ENCODE results near the gene CNKSR1.
A peak's percentile ranks its signal among the peaks of the same experiment; 100 is the strongest.

The CNKSR1 gene

DNA sequence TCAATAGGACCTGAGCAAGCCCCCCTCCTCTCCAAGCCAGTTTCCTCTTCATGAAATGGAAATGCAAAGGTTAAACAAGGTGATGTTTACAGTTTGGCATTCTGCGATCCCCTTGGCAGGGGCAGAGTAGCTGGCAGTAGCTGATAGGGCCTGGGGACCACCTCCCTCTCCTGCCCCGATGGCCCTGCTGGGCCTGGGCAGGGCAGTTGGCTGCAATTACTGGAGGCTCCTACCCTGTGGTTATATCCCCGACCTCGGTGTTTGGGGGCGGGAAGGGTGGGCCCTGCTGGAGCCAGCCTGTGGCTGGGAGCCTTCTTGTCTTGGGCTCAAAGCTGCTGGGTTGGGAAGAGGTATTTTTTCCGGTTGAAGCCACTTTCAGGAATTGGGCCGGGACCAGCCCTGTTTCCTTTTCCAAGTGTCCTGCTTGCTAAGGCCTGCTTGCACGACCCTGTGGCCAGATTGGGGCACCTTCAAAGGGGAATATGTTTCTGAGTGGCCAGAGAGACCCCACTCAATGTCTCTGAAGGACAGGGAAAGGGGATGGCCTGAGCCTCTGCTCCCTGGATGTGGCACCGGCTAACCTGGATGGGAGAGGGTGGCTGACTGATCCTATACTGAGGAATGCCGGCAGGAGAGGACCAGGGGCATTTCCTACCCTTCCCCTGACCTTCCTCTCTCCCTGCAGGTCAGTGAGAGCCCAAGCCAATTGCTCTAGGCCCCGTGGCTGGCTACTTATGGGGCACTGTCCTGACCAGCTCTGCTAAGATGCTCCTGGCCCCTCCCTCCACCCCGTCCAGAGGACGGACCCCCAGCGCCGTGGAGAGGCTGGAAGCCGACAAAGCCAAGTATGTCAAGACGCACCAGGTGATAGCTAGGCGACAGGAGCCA is 16.5 kb upstream of the CNKSR1 start:
- no peak for DNase-seq (ENCODE audit: low read depth in 2 of 2, low spot score in 1 of 2)

DNA sequence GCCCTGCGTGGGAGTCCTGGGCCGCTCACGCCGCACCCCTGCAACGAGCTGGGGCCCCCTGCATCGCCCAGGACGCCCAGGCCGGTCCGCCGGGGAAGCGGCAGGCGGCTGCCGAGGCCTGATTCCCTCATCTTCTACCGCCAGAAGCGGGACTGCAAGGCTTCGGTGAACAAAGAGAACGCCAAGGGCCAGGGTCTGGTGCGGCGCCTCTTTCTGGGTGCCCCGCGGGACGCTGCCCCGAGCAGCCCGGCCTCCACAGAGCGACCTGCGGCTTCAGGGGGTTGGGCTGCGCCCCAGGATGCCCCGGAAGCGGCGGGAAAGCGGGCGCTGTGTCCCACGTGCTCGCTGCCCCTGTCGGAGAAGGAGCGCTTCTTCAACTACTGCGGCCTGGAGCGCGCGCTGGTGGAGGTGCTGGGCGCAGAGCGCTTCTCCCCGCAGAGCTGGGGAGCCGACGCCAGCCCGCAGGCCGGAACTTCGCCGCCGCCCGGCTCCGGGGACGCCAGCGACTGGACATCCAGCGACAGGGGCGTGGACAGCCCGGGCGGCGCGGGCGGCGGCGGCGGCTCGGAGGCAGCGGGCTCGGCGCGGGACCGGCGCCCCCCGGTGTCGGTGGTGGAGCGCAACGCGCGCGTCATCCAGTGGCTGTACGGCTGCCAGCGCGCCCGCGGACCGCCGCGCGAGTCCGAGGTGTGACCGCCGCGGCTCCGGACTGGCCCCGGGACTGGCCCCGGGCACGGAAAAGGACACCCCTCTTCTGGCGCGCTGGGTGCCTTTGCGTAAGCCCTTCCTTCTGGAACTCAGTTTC is 15.7 kb upstream of the CNKSR1 start:
- DNase-seq (ENCODE audit: low read depth in 2 of 2, low spot score in 1 of 2), result no peak

DNA sequence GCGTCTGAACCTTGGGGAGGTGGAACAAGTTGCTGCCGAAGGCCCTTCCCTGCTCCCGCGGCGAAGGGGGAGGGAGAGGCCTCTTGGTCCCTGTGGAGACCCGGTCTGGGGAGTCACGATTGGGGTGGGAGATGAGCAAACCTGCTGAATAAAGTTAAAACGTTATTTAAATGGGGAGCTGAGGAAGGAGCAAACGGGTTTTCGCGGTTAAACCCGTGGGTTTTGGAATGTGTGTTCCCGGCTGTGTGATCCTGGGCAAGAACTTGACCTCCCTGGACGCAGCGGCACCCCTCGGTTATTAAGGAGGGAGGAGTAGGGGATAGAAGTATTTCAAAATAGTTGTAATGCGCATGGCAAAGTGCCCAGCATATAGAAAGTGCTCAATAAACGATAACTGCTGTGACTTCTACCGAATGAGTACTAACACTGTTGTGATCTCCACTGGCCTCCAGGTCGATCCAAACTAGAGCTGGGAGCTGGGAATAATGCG is 15.0 kb upstream of the CNKSR1 start:
- no peak for DNase-seq (ENCODE audit: low read depth in 2 of 2, low spot score in 1 of 2)

DNA sequence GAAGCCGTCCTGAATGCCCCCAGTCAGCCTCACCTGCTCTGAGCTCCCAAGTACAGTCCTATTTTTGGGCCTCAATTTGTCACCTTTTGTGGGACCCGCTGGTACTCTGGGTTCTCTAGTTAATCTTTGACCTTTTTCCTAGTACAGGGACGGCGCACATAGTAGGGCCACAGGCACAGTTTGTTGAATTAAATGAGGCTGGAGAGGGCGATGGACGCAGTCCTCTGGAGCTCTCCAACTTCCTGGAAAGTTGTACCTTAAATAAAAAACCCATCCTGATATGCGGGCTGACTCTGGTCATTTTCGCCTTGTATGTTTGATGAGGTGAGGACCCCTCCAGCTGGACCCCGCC is 13.6 kb upstream of the CNKSR1 start:
- DNase-seq (ENCODE audit: low read depth in 2 of 2, low spot score in 1 of 2), result no peak

DNA sequence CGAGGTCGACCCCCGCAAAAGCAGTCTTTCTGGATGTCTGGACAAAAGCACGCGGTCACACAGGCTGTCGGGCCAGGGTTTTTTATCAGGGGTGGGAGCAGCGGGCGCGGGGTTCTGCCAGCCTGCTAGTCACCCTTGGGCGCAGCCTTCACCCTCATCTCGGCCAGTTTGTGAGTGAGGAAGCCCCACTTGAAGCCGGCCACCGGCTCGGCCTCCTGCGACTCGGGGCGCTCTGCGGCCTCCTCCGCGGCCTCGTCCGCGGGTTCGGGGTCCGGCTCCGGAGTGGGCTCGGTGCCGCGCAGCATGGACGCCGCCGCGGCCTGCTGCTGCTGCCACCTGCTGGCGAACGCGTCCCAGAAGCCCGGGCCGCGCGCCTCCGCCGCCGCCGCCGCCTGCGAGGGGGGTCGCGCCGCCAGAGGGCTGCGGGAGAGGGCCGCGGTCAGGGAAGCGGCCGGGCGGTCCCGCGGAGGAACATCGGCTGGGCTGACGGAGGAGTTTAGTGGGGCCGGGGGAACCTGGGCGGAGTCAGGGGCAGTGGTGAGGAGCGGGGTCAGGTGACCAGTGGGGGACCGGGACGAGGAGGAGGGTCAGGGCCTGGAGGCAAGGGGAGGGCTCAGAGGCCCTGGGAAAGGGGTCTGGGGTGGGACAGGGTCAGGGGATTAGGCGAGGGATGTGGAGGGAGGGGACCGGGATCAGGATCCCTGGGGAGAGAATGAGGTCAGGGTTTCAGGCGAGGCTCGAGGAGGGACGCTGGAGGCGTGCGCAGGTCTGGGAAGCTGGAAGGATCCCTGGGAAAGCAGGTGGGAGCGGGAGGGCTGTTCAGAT is 13.0 kb upstream of the CNKSR1 start:
- peak in 1 of 2 donors; percentile 20 for DNase-seq (ENCODE audit: low read depth in 2 of 2, low spot score in 1 of 2)

DNA sequence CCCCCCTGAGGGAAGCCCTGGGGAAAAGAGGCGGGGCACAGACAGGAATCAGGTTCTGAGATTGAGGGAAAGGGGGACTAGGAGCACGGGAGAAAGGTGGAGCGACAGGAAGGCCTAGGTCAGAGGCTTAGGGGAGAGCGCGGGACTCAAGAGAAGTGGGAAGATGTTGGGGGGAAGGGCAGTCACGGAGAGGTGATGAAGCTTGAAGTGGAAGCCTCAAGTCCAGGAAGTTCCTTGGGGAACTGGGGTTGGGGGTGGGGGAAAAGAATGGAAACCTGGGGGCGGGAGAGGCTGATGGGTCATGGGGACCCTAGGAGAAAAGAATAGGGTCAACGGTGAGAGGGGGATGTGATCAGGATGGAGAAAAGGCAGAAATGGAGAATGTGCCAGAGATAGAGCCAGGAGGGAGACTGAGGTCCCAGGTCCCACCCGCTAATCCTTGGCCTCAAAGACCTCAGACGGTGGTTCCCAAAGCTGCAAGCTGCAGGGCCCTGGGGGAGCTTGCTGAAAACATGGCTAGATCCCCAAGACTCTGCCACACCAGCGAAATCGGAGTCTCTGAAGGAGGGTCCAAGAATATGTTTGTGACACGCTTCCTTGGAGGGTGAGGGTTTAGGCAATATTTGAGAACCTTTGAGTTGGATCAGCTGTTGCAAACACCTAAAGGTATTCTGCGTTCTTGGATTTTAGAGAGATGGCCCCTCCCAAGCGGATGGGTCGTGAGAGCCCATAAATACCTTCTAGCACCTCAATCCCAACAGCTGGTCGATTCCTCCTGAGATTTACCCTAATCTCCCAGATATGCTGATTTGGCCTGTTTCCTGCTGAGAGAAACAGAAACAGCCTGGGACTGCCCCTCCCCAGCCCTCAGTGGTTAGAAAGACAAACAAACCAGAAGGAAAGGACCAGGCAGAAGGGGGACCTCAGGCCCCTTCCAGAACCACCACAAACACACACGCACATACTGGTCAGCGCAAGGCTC is 12.1 kb upstream of the CNKSR1 start:
- DNase-seq (ENCODE audit: low read depth in 2 of 2, low spot score in 1 of 2), result no peak

DNA sequence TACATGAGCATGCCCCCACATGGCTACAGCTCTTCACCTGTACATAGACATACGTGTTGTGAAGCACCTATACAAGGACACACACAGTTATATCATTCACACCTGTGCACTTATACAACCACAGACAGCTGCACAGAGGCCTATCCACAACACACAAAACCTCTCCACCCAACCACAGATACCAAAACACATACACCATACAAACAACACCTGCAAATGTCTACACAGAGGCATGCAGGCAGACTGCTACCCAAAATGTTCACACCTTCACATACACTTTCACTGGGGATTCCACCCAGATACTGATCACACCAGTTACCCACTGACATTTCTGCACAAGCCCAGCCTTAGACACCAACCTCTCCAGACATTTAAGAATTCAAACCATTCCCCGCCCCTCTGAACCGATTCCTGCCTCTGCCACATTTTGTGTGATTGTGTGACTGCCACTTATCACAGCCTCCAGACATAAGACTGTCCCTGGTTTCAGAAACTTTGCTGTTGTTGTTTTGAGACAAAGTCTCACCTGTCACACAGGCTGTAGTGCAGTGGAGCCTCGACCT is 10.5 kb upstream of the CNKSR1 start:
- no peak for DNase-seq (ENCODE audit: low read depth in 2 of 2, low spot score in 1 of 2)

DNA sequence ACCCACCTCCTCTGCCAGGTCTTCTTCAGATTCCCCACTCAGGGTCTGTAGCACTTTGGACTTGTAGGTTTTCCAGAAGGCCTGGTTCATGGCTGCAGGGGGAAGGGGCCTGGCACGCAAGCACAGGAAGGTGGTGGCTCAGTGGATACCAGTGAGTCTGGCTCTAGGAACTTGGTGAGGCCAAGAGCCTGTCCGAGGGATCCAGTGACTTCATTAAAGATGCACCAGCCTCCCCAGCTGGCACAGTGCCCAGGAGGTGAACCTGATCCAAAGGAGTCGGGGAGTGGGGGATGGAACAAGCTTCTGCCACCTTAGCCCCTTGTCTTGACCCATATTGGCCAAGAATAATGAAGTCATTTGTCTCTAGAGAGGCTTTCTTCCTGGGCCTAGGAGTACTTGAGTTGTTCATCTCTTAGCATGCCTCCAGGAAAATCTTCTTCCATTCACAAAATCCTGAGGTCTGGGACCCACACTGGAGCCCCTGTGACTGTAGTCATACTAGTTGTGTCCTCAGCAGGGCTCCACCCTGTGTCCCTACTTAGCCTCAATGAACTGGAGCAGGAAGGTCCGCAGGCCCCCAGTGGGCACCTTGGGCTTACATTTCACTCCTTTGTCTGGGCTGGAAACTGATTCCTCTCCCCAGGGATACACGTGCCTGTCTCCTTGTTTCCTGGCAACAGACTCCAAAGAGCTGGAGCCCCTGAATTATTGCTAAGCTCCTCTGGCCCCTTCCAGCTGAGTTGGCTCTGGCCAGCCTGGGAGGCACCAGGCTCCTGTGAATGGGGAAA is 8.7 kb upstream of the CNKSR1 start, which contains the start of gene C1orf232:
TSS of gene C1orf232 (minus strand) at position 554 of the 788 bp plus-strand sequence. CDS start at position 90, 464 bp downstream.
- no peak for DNase-seq (ENCODE audit: low read depth in 2 of 2, low spot score in 1 of 2)

DNA sequence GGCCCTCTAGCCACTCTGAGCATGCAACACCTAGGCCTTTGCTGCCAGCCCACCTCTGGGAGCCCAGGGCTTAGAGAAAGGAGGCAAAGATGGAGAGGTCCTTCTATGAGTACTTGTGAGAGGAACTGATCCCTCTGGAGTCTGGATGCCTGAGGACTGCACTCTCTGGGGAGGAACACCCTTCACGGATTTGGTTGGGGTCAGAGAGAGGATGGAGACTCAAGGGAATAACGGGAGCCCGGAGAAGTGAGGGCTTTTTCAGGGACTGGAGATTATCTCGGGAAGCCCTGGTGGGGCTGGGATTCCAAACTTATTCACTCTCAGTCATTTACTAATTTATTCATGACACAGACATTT is 8.1 kb upstream of the CNKSR1 start:
- no peak for DNase-seq (ENCODE audit: low read depth in 2 of 2, low spot score in 1 of 2)

DNA sequence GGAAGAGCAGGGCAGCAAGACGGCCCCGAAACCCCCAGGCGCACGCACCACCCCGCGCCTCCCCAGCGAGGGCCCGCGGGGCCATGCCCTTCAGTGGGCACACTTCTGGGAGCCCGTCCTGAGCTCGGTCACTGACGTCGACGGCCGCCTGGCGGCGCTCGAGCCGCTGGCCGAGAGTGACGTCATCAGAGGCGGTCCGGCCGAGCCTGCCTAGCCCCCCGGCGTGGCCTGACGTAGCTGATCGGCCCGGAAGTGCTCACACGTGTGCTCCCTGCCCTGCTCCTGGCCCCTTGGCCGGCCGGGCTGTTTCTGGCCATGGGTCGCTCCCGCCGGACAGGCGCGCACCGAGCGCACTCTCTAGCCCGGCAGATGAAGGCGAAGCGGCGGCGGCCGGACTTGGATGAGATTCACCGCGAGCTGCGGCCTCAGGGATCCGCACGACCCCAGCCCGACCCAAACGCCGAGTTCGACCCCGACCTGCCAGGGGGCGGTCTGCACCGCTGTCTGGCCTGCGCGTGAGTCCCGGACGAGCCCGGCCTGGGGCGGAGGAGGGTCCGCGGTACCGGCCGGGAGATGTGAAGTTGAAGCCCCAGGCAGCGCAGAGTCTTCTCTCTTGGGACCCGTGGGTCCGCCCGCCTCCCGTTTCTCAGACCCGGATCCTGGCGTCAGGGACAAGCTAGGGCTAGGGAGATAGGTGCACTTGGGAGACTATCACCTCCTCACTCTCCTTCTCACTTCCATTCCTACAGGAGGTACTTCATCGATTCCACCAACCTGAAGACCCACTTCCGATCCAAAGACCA is 7.4 kb upstream of the CNKSR1 start, which contains the start of gene ZNF593:
TSS of gene ZNF593 (plus strand) at position 240 of the 803 bp plus-strand sequence. CDS start at position 316, 76 bp downstream.
- DNase-seq (ENCODE audit: low read depth in 2 of 2, low spot score in 1 of 2), result peak; percentile 69 to 74

DNA sequence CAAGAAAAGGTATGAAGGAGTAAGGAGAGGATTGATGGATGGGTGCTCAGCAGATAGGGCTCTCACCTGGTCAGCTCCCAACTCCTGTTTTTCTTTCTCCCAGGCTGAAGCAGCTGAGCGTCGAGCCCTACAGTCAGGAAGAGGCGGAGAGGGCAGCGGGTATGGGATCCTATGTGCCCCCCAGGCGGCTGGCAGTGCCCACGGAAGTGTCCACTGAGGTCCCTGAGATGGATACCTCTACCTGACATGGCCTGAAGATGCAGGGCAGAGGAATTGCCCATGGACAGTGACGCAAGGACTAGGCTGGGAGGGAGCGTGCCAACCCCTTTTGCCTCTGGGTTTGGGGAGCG is 6.8 kb upstream of the CNKSR1 start:
- DNase-seq (ENCODE audit: low read depth in 2 of 2, low spot score in 1 of 2), result no peak

DNA sequence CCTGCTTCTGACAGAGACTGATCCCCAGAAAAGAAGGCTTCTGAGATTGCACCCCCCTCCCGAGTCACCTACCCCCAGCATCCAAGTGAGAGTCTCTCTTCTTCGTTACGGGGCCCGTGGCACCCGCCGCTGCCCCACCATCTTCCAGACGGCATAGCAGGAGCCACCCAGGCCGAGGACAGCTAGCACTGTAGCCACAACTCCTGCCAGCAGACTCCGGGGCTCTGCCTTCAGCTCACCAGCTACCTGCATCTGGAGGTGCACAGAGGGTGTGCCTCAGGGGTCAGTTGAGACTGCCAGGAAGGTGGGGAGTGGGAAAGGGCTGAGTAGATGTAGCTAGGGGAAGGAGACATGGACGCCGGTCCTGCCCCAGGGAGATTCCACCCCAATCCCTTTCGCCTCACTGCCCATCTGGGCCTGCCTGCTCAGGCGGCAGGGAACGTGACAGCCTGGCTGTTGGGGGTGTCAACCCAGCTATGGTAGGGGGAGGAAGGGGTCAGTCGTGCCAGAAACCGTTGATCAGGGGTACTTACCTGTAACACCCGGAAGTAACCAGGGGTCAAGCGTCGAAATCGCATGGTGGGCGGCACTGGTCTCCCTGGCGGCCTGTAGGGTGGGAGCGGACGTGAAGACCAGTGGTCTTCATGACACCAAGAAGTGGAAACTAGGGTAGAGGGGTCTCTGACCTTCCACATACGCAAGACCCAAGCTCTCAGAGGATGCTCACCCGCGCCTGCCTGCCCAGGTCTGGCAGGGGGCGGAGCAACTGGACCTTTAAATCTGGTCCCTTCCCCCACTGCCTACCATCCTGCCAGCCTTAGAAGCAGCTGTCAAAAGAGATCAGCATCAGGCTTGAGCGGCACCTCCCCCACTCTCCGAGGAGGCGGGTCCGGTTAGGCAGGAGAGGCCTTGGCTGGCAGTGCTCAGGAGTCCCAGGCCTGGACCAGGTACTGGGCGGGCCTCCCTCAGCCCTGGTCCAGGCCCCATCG is 5.9 kb upstream of the CNKSR1 start, which contains the start of gene ZNF593OS:
TSS of gene ZNF593OS (minus strand) at position 749 of the 989 bp plus-strand sequence. CDS start at position 578, 171 bp downstream.
- DNase-seq (ENCODE audit: low read depth in 2 of 2, low spot score in 1 of 2), result no peak

DNA sequence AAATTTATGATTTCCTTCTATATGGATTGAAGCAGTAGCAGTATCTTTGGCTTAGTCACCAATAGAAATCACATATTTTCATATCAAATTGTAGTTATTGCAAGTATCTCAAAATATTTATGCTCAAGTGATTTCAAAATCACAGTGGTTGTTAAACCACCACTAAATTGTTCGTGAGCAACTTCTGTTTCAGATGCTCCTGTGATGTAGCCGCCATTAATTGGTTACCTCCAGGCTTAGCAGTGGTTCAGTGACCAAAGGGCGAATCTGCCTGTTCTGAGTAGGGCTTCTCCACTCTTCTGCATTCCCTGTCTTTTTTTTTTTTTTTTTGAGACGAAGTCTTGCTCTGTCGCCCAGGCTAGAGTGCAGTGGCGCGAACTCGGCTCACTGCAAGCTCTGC is 1.9 kb upstream of the CNKSR1 start:
- DNase-seq (ENCODE audit: low read depth in 2 of 2, low spot score in 1 of 2), result no peak

DNA sequence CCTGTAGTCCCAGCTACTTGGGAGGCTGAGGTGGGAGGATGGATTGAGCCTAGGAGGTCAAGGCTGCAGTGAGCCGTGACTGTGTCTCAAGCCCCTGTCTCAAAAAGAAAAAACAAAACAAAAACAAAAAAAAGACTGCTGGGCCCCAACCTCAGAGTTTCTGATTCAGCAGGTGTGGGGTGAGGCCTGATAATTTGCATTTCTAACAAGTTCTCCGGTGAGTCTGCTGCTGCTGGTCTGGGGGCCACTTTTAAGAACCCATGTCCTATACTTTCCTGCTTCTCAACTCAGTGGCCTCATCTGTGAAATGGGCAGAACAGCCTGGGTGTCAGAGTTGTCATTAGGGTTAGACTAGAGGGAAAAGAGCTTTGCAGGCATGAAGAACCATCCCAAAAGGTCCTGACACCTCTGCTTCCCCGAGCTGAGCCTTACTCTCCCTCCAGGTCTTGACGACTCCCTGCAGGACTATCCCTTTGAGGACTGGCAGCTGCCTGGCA is 2.8 kb downstream of the CNKSR1 start:
- DNase-seq (ENCODE audit: low read depth in 2 of 2, low spot score in 1 of 2), result no peak

DNA sequence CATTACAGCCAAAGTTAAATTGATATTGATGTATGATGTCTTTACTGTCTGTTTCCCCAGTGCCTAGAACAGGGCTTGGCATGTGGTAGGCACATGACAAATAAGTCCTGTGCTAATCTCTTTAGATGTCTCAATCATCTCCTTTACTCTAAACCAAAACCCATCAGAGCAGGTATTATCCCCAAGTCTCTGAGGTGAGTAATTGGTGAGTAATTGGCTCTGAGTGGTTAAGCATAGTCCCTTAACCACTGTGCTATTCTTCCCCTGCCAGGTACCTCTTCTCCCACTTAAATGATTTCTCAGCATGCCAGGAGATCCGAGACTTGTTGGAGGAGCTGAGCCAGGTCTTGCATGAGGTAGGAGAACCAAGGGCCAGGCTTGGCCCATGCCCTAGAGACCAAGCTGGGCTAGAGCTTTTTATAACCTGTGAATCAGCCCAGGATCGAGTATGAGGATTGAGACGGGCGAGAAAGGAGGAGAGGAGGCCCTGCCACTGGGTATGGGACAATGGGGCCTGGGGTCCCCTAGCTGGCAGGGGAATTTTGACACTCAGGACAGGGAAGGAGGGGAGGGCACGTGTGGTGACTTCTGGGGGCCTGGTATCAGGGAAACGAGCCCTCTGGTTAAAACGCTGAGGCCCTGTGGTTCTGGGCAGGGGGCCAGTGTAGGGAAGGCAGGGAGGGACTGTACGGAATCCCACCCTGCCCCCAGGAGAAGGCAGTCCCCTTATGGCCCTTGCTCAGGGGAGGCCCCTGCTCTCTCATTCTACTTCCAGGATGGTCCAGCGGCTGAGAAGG is 4.5 kb downstream of the CNKSR1 start:
- DNase-seq (ENCODE audit: low read depth in 2 of 2, low spot score in 1 of 2), result no peak

DNA sequence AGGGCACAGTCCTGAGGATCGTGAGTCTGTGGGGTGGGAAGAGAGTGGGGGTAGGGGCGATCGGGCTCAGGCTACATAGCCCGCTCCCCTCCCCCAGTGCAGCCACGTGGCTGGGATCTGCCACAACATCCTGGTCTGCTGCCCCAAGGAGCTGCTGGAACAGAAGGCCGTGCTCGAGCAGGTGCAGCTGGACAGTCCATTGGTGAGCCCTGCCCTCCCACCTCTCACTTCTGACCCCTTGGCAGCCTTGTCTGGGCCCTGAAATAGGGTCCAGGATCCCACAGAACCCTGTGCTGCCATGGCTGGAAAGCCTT is 5.0 kb downstream of the CNKSR1 start:
- DNase-seq (ENCODE audit: low read depth in 2 of 2, low spot score in 1 of 2), result no peak

Measured in stimulated activated CD8-positive, alpha-beta memory T cell treated with anti-CD3 and anti-CD28 coated beads, Interleukin-4, amount 100 ng/mL, for 1 hour (primary cell).